ENCODE data around the gene PSME2. TPM values are rescaled to one million over a fixed set of nuclear protein-coding genes. Genes with fewer than 3 reads are reported as not detected.

Gene PSME2
- total RNA-seq, 1 experiment from 2014 or later = 153 TPM

- DNase-seq = no peak
- TF ChIP-seq CTCF (conservative IDR thresholded peaks at IDR 0.05) (no peak), EZH2 (IDR thresholded peaks at IDR 0.05; ENCODE audit: low read depth) (no peak)
- Histone ChIP-seq H3K9me3 (ENCODE audit: insufficient read depth, low read depth) (no peaks in the 10 kb centered on the region), H3K27me3 (ENCODE audit: insufficient read depth, low read depth) (no peaks in the 10 kb centered on the region), H4K20me1 (ENCODE audit: insufficient read depth) (no peaks in the 10 kb centered on the region), H3K27ac (no peak overlapping the region), H3K4me1 (replicated peaks; ENCODE audit: insufficient read depth) (no peaks in the 10 kb centered on the region), H3K9me2 (ENCODE audit: insufficient read depth) (no peaks in the 10 kb centered on the region), H2AFZ (no peak overlapping the region), H3F3A (ENCODE audit: insufficient read depth, low read depth) (no peaks in the 10 kb centered on the region; the same call in 1 of the 2 replicates), H3K79me2 (ENCODE audit: low read depth) (no peaks in the 10 kb centered on the region), H3K4me2 (no peak overlapping the region), H3K36me3 (ENCODE audit: low read depth) (no peaks in the 10 kb centered on the region), H3K4me3 (no peak overlapping the region)
- CTCF ChIA-PET = no interaction called here
- intact Hi-C loops (cut with micrococcal nuclease; ENCODE audit: unreplicated experiment) = no loop called here
- POLR2A ChIA-PET (ENCODE audit: unreplicated experiment) = no interaction called here
- no TSS peak for BruUV-seq (replicated peaks)
Observed at GRCh38 chr14:24172871-24173281, 26.5 kb upstream of the PSME2 start.

GRCh38 chr14:24172261-24172860 lies 26.0 kb upstream of the PSME2 start:
- H3F3A ChIP-seq (ENCODE audit: insufficient read depth, low read depth) = no peaks in the 10 kb centered on the region; the same call in 1 of the 2 replicates
- ChIA-PET CTCF (no interaction called here), POLR2A (ENCODE audit: unreplicated experiment) (no interaction called here)
- no peak overlapping the region for H3K4me3 ChIP-seq
- H2AFZ ChIP-seq = no peak overlapping the region
- no peaks in the 10 kb centered on the region for H3K27me3 ChIP-seq (ENCODE audit: insufficient read depth, low read depth)
- no TSS peak for BruUV-seq (replicated peaks)
- no peaks in the 10 kb centered on the region for H4K20me1 ChIP-seq (ENCODE audit: insufficient read depth)
- intact Hi-C loops (cut with micrococcal nuclease; ENCODE audit: unreplicated experiment) = no loop called here
- H3K4me2 ChIP-seq = no peak overlapping the region
- TF ChIP-seq CTCF (conservative IDR thresholded peaks at IDR 0.05) (no peak), EZH2 (IDR thresholded peaks at IDR 0.05; ENCODE audit: low read depth) (no peak)
- H3K79me2 ChIP-seq (ENCODE audit: low read depth) = no peaks in the 10 kb centered on the region
- no peak for DNase-seq
- no peaks in the 10 kb centered on the region for H3K9me2 ChIP-seq (ENCODE audit: insufficient read depth)
- no peaks in the 10 kb centered on the region for H3K4me1 ChIP-seq (replicated peaks; ENCODE audit: insufficient read depth)
- no peak overlapping the region for H3K27ac ChIP-seq
- no peaks in the 10 kb centered on the region for H3K36me3 ChIP-seq (ENCODE audit: low read depth)
- no peaks in the 10 kb centered on the region for H3K9me3 ChIP-seq (ENCODE audit: insufficient read depth, low read depth)

GRCh38 chr14:24171422-24172260 lies 25.2 kb upstream of the PSME2 start, which contains the start of gene REC8:
Gene REC8 (plus strand): TSS chr14:24172080. CDS start chr14:24172553, 473 bp downstream.
- no peaks in the 10 kb centered on the region for H3K9me2 ChIP-seq (ENCODE audit: insufficient read depth)
- no TSS peak for BruUV-seq (replicated peaks)
- H4K20me1 ChIP-seq (ENCODE audit: insufficient read depth) = no peaks in the 10 kb centered on the region
- no peaks in the 10 kb centered on the region for H3K36me3 ChIP-seq (ENCODE audit: low read depth)
- TF ChIP-seq EZH2 (IDR thresholded peaks at IDR 0.05; ENCODE audit: low read depth) = no peak
- TF ChIP-seq CTCF (conservative IDR thresholded peaks at IDR 0.05) = no peak
- no peaks in the 10 kb centered on the region; the same call in 1 of the 2 replicates for H3F3A ChIP-seq (ENCODE audit: insufficient read depth, low read depth)
- H3K4me3 ChIP-seq = no peak within 1 kb of the TSS
- no peaks in the 10 kb centered on the region for H3K79me2 ChIP-seq (ENCODE audit: low read depth)
- POLR2A ChIA-PET (ENCODE audit: unreplicated experiment) = no interaction called here
- DNase-seq = no peak
- H3K9me3 ChIP-seq (ENCODE audit: insufficient read depth, low read depth) = no peaks in the 10 kb centered on the region
- CTCF ChIA-PET = no interaction called here
- no peaks in the 10 kb centered on the region for H3K27me3 ChIP-seq (ENCODE audit: insufficient read depth, low read depth)
- H2AFZ ChIP-seq = no peak within 1 kb of the TSS
- no peak within 1 kb of the TSS for H3K4me2 ChIP-seq
- H3K4me1 ChIP-seq (replicated peaks; ENCODE audit: insufficient read depth) = no peaks in the 10 kb centered on the region
- intact Hi-C loops (cut with micrococcal nuclease; ENCODE audit: unreplicated experiment) = no loop called here
- H3K27ac ChIP-seq = no peak within 1 kb of the TSS
